Vagina (tissue), 2 donors: Measurements from ENCODE around the gene RALB.

Experiments used
- CTCF ChIP-seq, 3 experiments: fragments of 450-650 bp in 2 of 3; fragments of 200-600 bp in 1 of 3; sonication (generic) in 1 of 3; IDR thresholded peaks; one replicate each; pipeline ENCODE4 v1.5.1; 2017 to 2019; ENCODE audit warnings: antibody characterized with exemption in 3 of 3, mild to moderate bottlenecking in 2 of 3, moderate library complexity in 2 of 3
- POLR2A ChIP-seq, 2 donors: fragments of 450-650 bp; IDR thresholded peaks; one replicate each; pipeline ENCODE4 v1.6.1; 2017; ENCODE audit warnings: antibody characterized with exemption in 2 of 2, mild to moderate bottlenecking in 2 of 2, moderate library complexity in 2 of 2
- POLR2AphosphoS5 ChIP-seq, 2 donors: sonication (generic); formaldehyde crosslinking; IDR thresholded peaks; one replicate each; pipeline ENCODE4 v1.9.0; 2017; ENCODE audit warnings: antibody characterized with exemption in 2 of 2, mild to moderate bottlenecking in 2 of 2, low read depth in 1 of 2; ENCODE audit not compliant: insufficient read depth in 1 of 2

GRCh38 chr2:120204945-120205670 is 47.5 kb upstream of the RALB start:
- TF ChIP-seq POLR2A (IDR thresholded peaks at IDR 0.05): no peak
- TF ChIP-seq CTCF (IDR thresholded peaks at IDR 0.05): no peak
- no peak for TF ChIP-seq POLR2AphosphoS5 (IDR thresholded peaks at IDR 0.05; ENCODE audit: insufficient read depth in 1 of 2, low read depth in 1 of 2)
